ENCODE measurements around the gene TCAIM.
A peak's percentile ranks its signal among the peaks of the same experiment; 100 is the strongest.
"Not testable (repeated sequence)": the region's sequence is repeated elsewhere in the genome, so short reads cannot be mapped to it uniquely, and the experiment has no call there.

The TCAIM gene

GRCh38 chr3:44416031-44417030 is 77.8 kb downstream of the TCAIM start:
- DNase-seq (ENCODE audit: low read depth) = no peak

- not testable (repeated sequence) for DNase-seq (ENCODE audit: low read depth)
Measured at GRCh38 chr3:44418118-44418517, 79.6 kb downstream of the TCAIM start.

GRCh38 chr3:44418549-44418948 is 80.0 kb downstream of the TCAIM start:
- DNase-seq (ENCODE audit: low read depth) = no peak

GRCh38 chr3:44419116-44419922 is 80.8 kb downstream of the TCAIM start:
- no peak for DNase-seq (ENCODE audit: low read depth)

- no peak for DNase-seq (ENCODE audit: low read depth)
Measured at GRCh38 chr3:44419923-44420650, 81.5 kb downstream of the TCAIM start.

- no peak for DNase-seq (ENCODE audit: low read depth)
Measured at GRCh38 chr3:44420676-44421075, 82.1 kb downstream of the TCAIM start.

GRCh38 chr3:44421280-44421679 is 82.7 kb downstream of the TCAIM start:
- no peak for DNase-seq (ENCODE audit: low read depth)

GRCh38 chr3:44424758-44425157 is 86.2 kb downstream of the TCAIM start:
- no peak for DNase-seq (ENCODE audit: low read depth)

GRCh38 chr3:44427683-44428082 is 89.1 kb downstream of the TCAIM start:
- DNase-seq (ENCODE audit: low read depth) = no peak

- no peak for DNase-seq (ENCODE audit: low read depth)
Measured at GRCh38 chr3:44428910-44429309, 90.3 kb downstream of the TCAIM start.

- no peak for DNase-seq (ENCODE audit: low read depth)
Measured at GRCh38 chr3:44429459-44429858, 90.9 kb downstream of the TCAIM start.

- DNase-seq (ENCODE audit: low read depth) = no peak
Measured at GRCh38 chr3:44430466-44430865, 91.9 kb downstream of the TCAIM start.

- DNase-seq (ENCODE audit: low read depth) = no peak
Measured at GRCh38 chr3:44434834-44435510, 96.4 kb downstream of the TCAIM start.

GRCh38 chr3:44436181-44436580 is 97.6 kb downstream of the TCAIM start:
- no peak for DNase-seq (ENCODE audit: low read depth)

GRCh38 chr3:44437800-44438199 is 99.2 kb downstream of the TCAIM start:
- DNase-seq (ENCODE audit: low read depth) = no peak

GRCh38 chr3:44439499-44440295 is 101.1 kb downstream of the TCAIM start:
- peak; percentile 12 for DNase-seq (ENCODE audit: low read depth)

GRCh38 chr3:44442596-44443309 is 104.2 kb downstream of the TCAIM start:
- DNase-seq (ENCODE audit: low read depth) = no peak

GRCh38 chr3:44444437-44444836 is 105.9 kb downstream of the TCAIM start:
- no peak for DNase-seq (ENCODE audit: low read depth)

GRCh38 chr3:44444896-44445691 is 106.5 kb downstream of the TCAIM start:
- no peak for DNase-seq (ENCODE audit: low read depth)

All from activated T-cell treated with anti-CD3 and anti-CD28 coated beads for 1 hour (primary cell).